DOHH2 (cell line): Measurements from ENCODE around the gene USF1.

Experiments
- EZH2phosphoT487 ChIP-seq: fragments of 200-600 bp; sonication (generic); IDR thresholded peaks from 2 replicates; pipeline ENCODE4 v1.6.1; 2017; ENCODE audit warnings: borderline replicate concordance, mild to moderate bottlenecking, antibody characterized with exemption, low read length, moderate library complexity, mixed read lengths
- TF ChIP-seq, protein P1 (sequence below): fragments of 200-600 bp; sonication (generic); IDR thresholded peaks from one replicate; pipeline ENCODE4 v1.5.1; 2014; ENCODE audit warnings: antibody characterized with exemption, mild to moderate bottlenecking, low read depth, low read length; ENCODE audit not compliant: poor library complexity, severe bottlenecking

DNA sequence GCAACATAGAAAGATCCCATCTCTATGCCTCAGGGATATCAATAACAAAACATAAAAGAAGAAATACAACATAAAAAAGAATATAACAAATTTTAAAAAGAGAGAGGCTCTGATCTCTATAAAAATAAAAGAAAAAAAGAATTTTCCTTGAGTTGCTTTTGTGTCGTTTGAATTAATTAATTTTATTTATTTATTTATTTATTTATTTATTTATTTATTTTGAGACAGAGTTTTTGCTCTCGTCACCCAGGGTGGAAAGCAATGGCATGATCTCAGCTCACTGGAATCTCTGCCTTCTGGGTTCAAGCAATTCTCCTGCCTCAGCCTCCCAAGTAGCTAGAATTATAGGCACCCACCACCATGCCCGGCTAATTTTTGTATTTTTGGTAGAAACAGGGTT, 33.4 kb downstream of the USF1 start:
- TF ChIP-seq, protein P1, sequence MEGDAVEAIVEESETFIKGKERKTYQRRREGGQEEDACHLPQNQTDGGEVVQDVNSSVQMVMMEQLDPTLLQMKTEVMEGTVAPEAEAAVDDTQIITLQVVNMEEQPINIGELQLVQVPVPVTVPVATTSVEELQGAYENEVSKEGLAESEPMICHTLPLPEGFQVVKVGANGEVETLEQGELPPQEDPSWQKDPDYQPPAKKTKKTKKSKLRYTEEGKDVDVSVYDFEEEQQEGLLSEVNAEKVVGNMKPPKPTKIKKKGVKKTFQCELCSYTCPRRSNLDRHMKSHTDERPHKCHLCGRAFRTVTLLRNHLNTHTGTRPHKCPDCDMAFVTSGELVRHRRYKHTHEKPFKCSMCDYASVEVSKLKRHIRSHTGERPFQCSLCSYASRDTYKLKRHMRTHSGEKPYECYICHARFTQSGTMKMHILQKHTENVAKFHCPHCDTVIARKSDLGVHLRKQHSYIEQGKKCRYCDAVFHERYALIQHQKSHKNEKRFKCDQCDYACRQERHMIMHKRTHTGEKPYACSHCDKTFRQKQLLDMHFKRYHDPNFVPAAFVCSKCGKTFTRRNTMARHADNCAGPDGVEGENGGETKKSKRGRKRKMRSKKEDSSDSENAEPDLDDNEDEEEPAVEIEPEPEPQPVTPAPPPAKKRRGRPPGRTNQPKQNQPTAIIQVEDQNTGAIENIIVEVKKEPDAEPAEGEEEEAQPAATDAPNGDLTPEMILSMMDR: no peak
- no peak for TF ChIP-seq EZH2phosphoT487
